GM12892 (cell line): ENCODE data around the gene ZC3H12D.
"Not testable (repeated sequence)": the region's sequence is repeated elsewhere in the genome, so short reads cannot be mapped to it uniquely, and the experiment has no call there.

Experiments
- POLR2A ChIP-seq: IDR thresholded peaks from 2 replicates; pipeline ENCODE4 v1.6.1; 2011; ENCODE audit warnings: low read depth, low read length, control low read depth
- POLR2AphosphoS5 ChIP-seq: IDR thresholded peaks from 2 replicates; pipeline ENCODE4 v1.6.1; 2011; ENCODE audit warnings: low read depth, low read length, control low read depth
- TAF1 ChIP-seq: IDR thresholded peaks from 2 replicates; pipeline ENCODE4 v1.6.1; 2011; ENCODE audit warnings: low read depth, mild to moderate bottlenecking, control low read depth, low read length, borderline replicate concordance

DNA sequence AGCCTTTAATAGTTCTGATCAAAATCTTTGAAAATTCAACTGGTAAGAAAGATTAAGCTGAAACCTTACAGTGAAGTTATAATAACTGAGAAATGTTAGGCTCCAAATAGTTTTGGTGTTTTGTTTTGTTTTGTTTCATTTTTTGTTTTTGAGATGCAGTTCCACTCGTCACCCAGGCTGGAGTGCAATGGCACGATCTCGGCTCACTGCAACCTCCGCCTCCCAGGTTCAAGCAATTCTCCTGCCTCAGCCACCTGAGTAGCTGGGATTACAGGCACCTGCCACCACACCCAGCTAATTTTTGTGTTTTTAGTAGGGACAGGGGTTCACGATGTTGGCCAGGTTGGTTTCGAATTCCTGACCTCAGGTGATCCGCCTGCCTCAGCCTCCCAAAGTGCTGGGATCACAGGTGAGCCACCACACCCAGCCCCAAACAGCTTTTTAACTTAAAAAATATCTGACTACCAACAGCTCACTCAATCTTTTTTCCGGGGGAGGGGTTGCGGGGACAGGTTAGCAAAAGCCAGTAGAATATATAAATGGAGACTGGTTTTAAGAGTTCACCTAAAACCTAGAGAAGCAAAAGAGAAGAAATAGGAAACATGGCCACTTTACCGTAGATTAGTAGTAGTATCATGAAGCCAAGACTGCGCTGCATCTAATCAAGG is 10.7 kb upstream of the ZC3H12D start:
- not testable (repeated sequence) for TF ChIP-seq POLR2A, POLR2AphosphoS5, TAF1
